HG03378 (cell line): ENCODE measurements around the gene SRGAP2C.
A peak's percentile ranks its signal among the peaks of the same experiment; 100 is the strongest.
"Not testable (repeated sequence)": the region's sequence is repeated elsewhere in the genome, so short reads cannot be mapped to it uniquely, and the experiment has no call there.

Source experiments
- ATAC-seq: cut with Tn5 transposase; IDR thresholded peaks from one replicate; pipeline ENCODE4 v1.9.1; 2021; ENCODE audit warnings: mild to moderate bottlenecking, moderate library complexity; ENCODE audit not compliant: unreplicated experiment

SRGAP2C gene

GRCh38 chr1:121408354-121408753 is 223.6 kb downstream of the SRGAP2C start:
- no peak for ATAC-seq

- ATAC-seq = no peak
Measured at GRCh38 chr1:121413821-121414220, 229.0 kb downstream of the SRGAP2C start.

GRCh38 chr1:121414905-121415304 is 230.1 kb downstream of the SRGAP2C start:
- ATAC-seq = no peak

GRCh38 chr1:121417325-121417923 is 232.6 kb downstream of the SRGAP2C start:
- no peak for ATAC-seq

- no peak for ATAC-seq
Measured at GRCh38 chr1:121418369-121419049, 233.7 kb downstream of the SRGAP2C start.

- not testable (repeated sequence) for ATAC-seq
Measured at GRCh38 chr1:121419050-121419615, 234.4 kb downstream of the SRGAP2C start.

GRCh38 chr1:121421490-121421889 is 236.7 kb downstream of the SRGAP2C start:
- peak; percentile 75 for ATAC-seq

GRCh38 chr1:121423956-121424355 is 239.2 kb downstream of the SRGAP2C start:
- ATAC-seq = not testable (repeated sequence)

- ATAC-seq = not testable (repeated sequence)
Measured at GRCh38 chr1:121433517-121433916, 248.7 kb downstream of the SRGAP2C start.

- ATAC-seq = not testable (repeated sequence)
Measured at GRCh38 chr1:121438862-121439261, 254.1 kb downstream of the SRGAP2C start.

GRCh38 chr1:121440993-121441392 is 256.2 kb downstream of the SRGAP2C start:
- ATAC-seq = no peak
